NT2/D1 (cell line): ENCODE measurements around the gene DPH3.

Source experiments
- YY1 ChIP-seq: IDR thresholded peaks from 2 replicates; pipeline ENCODE4 v1.6.1; 2011; ENCODE audit not compliant: insufficient read length, insufficient read depth
- ZNF274 ChIP-seq: IDR thresholded peaks from 2 replicates; pipeline ENCODE4 v1.6.1; 2011; ENCODE audit warnings: mild to moderate bottlenecking, low read depth, low read length

GRCh38 chr3:16227566-16227965 lies 37.2 kb downstream of the DPH3 start:
- TF ChIP-seq ZNF274 (no peak), YY1 (no peak)
